Activated B cell treated with CpG ODN at 0.5 μM for 24 hours (primary cell): ENCODE data around the gene LRRC71. TPM values are rescaled to one million over a fixed set of nuclear protein-coding genes. Genes with fewer than 3 reads are reported as not detected.

ENCODE experiments used
- ATAC-seq: fragments of 200-7000 bp; cut with Tn5 transposase; one replicate; pipeline ENCODE4 v1.10.0; 2021; ENCODE audit warnings: low read depth, mild to moderate bottlenecking, moderate library complexity
- CTCF ChIA-PET: fragments of 350-600 bp; sonication (Branson Sonifier 250); formaldehyde crosslinking; loops from one replicate; lab custom pipeline; 2021; ENCODE audit warnings: antibody characterized with exemption; lab: Charles Lee
- POLR2A ChIA-PET: fragments of 350-600 bp; sonication (Branson Sonifier 250); formaldehyde crosslinking; loops from one replicate; lab custom pipeline; 2021; ENCODE audit warnings: antibody characterized with exemption; lab: Charles Lee
- DNase-seq: peaks from one replicate; pipeline ENCODE4 v3.0.0; 2022
- H3K27ac Mint-ChIP-seq: one replicate; pipeline ENCODE4 v1.8.0; 2020; ENCODE audit warnings: mixed read lengths
- H3K27me3 Mint-ChIP-seq: one replicate; pipeline ENCODE4 v1.8.0; 2021; ENCODE audit warnings: mixed read lengths
- H3K36me3 Mint-ChIP-seq: one replicate; pipeline ENCODE4 v1.8.0; 2021; ENCODE audit warnings: low read depth, mixed read lengths
- H3K4me1 Mint-ChIP-seq: one replicate; pipeline ENCODE4 v1.8.0; 2021; ENCODE audit warnings: mixed read lengths
- H3K4me3 Mint-ChIP-seq: one replicate; pipeline ENCODE4 v1.8.0; 2020; ENCODE audit warnings: mild to moderate bottlenecking, mixed read lengths
- H3K9me3 Mint-ChIP-seq: one replicate; pipeline ENCODE4 v1.8.0; 2020; ENCODE audit warnings: mixed read lengths
- intact Hi-C: fragments of 100-400 bp; cut with micrococcal nuclease; formaldehyde crosslinking; loops from one replicate; pipeline ENCODE4 v1.15.1; 2024
- total RNA-seq: library from RNA; stranded (reverse); gene quantifications from 2 replicates; pipeline ENCODE4 v1.2.3, GENCODE V29; 2022
- TF ChIP-seq, protein P1 (sequence below): fragments of 200-600 bp; IDR thresholded peaks from one replicate; pipeline ENCODE4 v1.8.0; 2022; ENCODE audit warnings: antibody characterized with exemption, mild to moderate bottlenecking

Gene LRRC71
- total RNA-seq, 1 donor from 2014 or later = not detected

DNA sequence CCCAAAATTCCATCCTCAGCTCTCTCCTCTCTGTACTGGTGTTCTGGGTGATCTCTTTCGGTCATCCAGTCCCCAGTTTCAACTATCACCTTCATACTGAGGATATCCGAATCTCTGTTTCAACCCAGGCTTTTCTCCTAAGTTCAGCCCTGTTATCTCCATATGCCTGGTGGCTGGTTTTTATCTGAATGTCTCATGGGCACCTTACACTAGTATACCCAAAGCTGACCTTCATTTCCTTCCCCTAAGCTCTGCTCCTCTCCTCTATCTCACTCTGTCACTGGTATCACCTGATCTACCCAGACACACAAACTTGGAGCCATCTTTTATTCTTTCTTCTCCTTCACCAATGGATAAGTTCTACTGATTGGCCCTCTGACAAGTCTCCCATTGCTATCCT lies 53.0 kb downstream of the LRRC71 start:
- TF ChIP-seq, protein P1, sequence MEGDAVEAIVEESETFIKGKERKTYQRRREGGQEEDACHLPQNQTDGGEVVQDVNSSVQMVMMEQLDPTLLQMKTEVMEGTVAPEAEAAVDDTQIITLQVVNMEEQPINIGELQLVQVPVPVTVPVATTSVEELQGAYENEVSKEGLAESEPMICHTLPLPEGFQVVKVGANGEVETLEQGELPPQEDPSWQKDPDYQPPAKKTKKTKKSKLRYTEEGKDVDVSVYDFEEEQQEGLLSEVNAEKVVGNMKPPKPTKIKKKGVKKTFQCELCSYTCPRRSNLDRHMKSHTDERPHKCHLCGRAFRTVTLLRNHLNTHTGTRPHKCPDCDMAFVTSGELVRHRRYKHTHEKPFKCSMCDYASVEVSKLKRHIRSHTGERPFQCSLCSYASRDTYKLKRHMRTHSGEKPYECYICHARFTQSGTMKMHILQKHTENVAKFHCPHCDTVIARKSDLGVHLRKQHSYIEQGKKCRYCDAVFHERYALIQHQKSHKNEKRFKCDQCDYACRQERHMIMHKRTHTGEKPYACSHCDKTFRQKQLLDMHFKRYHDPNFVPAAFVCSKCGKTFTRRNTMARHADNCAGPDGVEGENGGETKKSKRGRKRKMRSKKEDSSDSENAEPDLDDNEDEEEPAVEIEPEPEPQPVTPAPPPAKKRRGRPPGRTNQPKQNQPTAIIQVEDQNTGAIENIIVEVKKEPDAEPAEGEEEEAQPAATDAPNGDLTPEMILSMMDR = no peak
- Mint-ChIP-seq H3K9me3 (no peaks in the 10 kb centered on the region), H3K36me3 (no peaks in the 10 kb centered on the region), H3K27me3 (peaks cover 32% of the 10 kb centered on the region), H3K27ac (no peak overlapping the region), H3K4me1 (no peaks in the 10 kb centered on the region), H3K4me3 (no peak overlapping the region)
- POLR2A ChIA-PET = no interaction called here
- DNase-seq (no peak), ATAC-seq (no peak)
- CTCF ChIA-PET = no interaction called here
- intact Hi-C loops = no loop called here

DNA sequence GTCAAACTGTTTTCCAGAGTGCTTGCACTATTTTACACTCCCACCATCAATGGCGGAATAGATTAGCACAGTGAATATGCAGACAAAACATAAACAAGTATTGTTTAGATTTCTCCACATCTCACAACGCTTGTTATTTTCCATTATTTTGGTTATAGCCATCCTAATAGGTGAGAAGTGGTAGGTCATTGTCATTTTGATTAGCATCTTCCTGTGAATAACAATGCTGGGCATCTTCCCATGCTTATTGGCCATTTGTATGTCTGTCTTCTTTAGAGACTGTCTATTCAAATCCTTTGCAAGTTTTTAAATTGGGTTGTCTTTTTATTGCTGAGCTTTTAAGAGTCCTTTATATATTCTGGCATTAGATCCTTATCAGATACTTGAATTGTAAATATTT lies 54.7 kb downstream of the LRRC71 start:
- intact Hi-C loops = no loop called here
- H3K4me3 Mint-ChIP-seq = no peak overlapping the region
- H3K36me3 Mint-ChIP-seq = no peaks in the 10 kb centered on the region
- ChIA-PET POLR2A (no interaction called here), CTCF (interaction anchor here (1.2 kb wide), 1 partner anchor 9 kb away, joined by 3 read pairs; no protein-coding TSS in a partner anchor)
- no peak for ATAC-seq
- H3K4me1 Mint-ChIP-seq = no peaks in the 10 kb centered on the region
- no peak overlapping the region for H3K27ac Mint-ChIP-seq
- no peaks in the 10 kb centered on the region for H3K9me3 Mint-ChIP-seq
- peaks cover 29% of the 10 kb centered on the region for H3K27me3 Mint-ChIP-seq
- TF ChIP-seq, protein P1 = no peak
- no peak for DNase-seq

DNA sequence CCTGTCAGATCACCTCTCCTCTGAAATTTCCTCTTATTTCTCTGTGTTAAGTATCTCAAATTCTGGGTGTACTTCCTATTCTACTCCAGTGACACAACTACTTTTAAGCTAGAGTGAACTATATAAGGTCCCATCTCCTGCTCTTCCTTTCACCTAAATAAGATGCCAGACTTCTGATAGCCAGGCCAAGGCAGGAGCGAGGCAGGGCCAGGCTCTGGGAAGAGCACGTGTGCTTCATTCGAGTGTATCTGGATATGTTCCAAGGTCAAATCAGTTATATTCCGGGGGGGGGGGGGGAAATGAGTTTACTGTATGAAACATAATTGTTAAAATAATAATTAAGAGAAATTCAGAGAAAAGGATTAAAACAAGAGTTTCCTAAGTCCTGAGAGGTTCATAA lies 60.1 kb downstream of the LRRC71 start:
- Mint-ChIP-seq H3K4me1 (no peaks in the 10 kb centered on the region), H3K27ac (no peak overlapping the region), H3K27me3 (peaks cover 31% of the 10 kb centered on the region), H3K36me3 (no peaks in the 10 kb centered on the region), H3K9me3 (no peaks in the 10 kb centered on the region), H3K4me3 (no peak overlapping the region)
- CTCF ChIA-PET = no interaction called here
- intact Hi-C loops = no loop called here
- TF ChIP-seq, protein P1 = no peak
- DNase-seq = no peak
- POLR2A ChIA-PET = no interaction called here
- ATAC-seq = no peak

Other genes with a start within 250 kb of the LRRC71 start
- not detected in 2 replicates for gene NES, start 243.2 kb upstream of the LRRC71 start, total RNA-seq
- gene CRABP2, start 215.0 kb upstream of the LRRC71 start, total RNA-seq = 0.55 and 0.66 TPM in 2 replicates
- gene METTL25B, start 192.2 kb upstream of the LRRC71 start, total RNA-seq = 54.5 and 56.7 TPM in 2 replicates
- 50.8 and 53.0 TPM in 2 replicates for gene ISG20L2, start 191.9 kb upstream of the LRRC71 start, total RNA-seq
- gene MRPL24, start 179.5 kb upstream of the LRRC71 start, total RNA-seq = 65.8 and 83.7 TPM in 2 replicates
- gene HDGF, start 169.0 kb upstream of the LRRC71 start, total RNA-seq = 107 and 113 TPM in 2 replicates
- gene PRCC, start 153.1 kb upstream of the LRRC71 start, total RNA-seq = 80.4 and 81.4 TPM in 2 replicates
- 1.7 and 2.3 TPM in 2 replicates for gene SH2D2A, start 103.8 kb upstream of the LRRC71 start, total RNA-seq
- not detected in 2 replicates for gene INSRR, start 61.5 kb upstream of the LRRC71 start, total RNA-seq
- 0.11 TPM in 1 of 2 replicates, not detected in the other for gene NTRK1, start 59.8 kb upstream of the LRRC71 start, total RNA-seq
- not detected in 2 replicates for gene PEAR1, start 26.9 kb upstream of the LRRC71 start, total RNA-seq
- gene ARHGEF11, start 125.1 kb downstream of the LRRC71 start, total RNA-seq = 0.95 and 1.8 TPM in 2 replicates
- 0.29 TPM in 1 of 2 replicates, not detected in the other for gene ETV3L, start 179.2 kb downstream of the LRRC71 start, total RNA-seq
- 26.6 and 31.3 TPM in 2 replicates for gene ETV3, start 217.8 kb downstream of the LRRC71 start, total RNA-seq